ENCODE results near the gene FOXN1.
"Not testable (repeated sequence)": the region's sequence is repeated elsewhere in the genome, so short reads cannot be mapped to it uniquely, and the experiment has no call there.

Gene FOXN1

DNA sequence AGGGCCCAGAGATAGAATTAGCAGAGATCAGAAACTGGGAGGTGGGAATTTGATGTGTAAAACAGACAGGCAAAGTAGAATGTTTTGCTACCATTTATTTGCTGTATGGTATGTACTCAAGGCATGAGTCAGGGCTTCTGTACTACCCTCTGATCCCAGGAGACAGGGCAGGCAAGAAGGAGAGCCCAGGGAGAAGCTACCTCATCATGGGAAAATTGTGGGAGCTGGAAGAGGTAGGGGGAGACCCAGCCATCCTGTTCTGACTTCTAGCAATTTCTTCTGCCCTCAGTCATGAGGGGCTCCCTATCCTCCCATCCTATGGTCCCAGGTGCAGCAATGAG is 66.9 kb downstream of the FOXN1 start:
- ATAC-seq (replicated peaks; ENCODE audit: extremely low read depth, poor library complexity, severe bottlenecking) = no peak
- Mint-ChIP-seq H3K4me3 (no peak overlapping the region), H3K27me3 (no peaks in the 10 kb centered on the region), H3K9me3 (no peaks in the 10 kb centered on the region), H3K36me3 (ENCODE audit: insufficient read depth) (peaks cover 19% of the 10 kb centered on the region), H3K4me1 (peaks cover 52% of the 10 kb centered on the region), H3K27ac (ENCODE audit: low read depth) (no peak overlapping the region)
- DNase-seq (ENCODE audit: low spot score in 2 of 2) = no peak

DNA sequence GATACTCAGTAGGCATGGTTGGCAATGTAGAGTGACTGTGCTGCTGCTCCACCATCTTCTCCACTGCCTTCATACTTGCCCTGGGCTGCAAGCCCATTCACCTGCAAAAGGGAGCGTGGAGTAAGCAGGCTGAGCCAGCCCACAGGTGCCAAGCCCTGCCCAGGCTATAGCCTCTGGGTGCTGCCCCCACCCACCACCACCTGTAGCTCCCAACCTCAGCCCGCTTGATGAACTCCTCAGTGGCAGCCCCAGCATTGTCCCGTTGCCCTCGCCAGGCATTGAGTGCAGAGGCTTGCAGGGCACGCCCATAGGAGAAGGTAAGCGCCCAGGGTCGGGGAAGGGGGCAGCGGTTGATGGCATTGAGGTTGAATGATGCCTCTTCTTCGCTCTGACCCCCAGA is 67.4 kb downstream of the FOXN1 start:
- ATAC-seq (replicated peaks; ENCODE audit: extremely low read depth, poor library complexity, severe bottlenecking) = no peak
- Mint-ChIP-seq H3K9me3 (no peaks in the 10 kb centered on the region), H3K27ac (ENCODE audit: low read depth) (no peak overlapping the region), H3K4me1 (peaks cover 47% of the 10 kb centered on the region), H3K4me3 (no peak overlapping the region), H3K27me3 (no peaks in the 10 kb centered on the region), H3K36me3 (ENCODE audit: insufficient read depth) (peaks cover 19% of the 10 kb centered on the region)
- DNase-seq (ENCODE audit: low spot score in 2 of 2) = no peak

DNA sequence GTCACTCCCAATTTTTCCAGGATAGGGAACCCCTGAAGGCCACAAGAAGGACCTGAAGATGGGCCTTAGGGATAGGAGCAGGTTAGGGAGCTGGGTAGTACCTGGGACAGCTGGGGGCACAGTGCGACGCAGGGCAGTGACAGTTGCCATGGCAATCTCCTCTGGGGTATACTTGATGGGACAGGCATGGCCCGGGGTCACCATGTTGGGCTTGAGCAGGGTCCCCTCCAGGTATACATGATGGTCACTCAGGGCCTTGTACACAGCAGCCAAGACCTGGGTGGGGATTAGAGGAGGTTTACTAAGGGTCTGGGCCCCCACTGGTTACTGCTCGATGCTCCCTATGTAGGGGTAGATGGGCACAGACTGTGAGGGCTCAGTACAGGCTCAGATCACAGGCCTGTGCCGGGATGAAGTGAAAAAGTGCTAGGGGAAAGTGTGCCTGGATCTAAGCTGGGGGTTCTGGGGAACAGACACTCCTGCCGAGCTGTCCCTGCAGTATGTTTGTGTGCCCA is 67.9 kb downstream of the FOXN1 start:
- Mint-ChIP-seq H3K4me1 (peaks cover 45% of the 10 kb centered on the region), H3K4me3 (no peak overlapping the region), H3K36me3 (ENCODE audit: insufficient read depth) (peaks cover 14% of the 10 kb centered on the region), H3K9me3 (no peaks in the 10 kb centered on the region), H3K27me3 (no peaks in the 10 kb centered on the region), H3K27ac (ENCODE audit: low read depth) (no peak overlapping the region)
- ATAC-seq (replicated peaks; ENCODE audit: extremely low read depth, poor library complexity, severe bottlenecking) = no peak
- DNase-seq (ENCODE audit: low spot score in 2 of 2) = no peak

DNA sequence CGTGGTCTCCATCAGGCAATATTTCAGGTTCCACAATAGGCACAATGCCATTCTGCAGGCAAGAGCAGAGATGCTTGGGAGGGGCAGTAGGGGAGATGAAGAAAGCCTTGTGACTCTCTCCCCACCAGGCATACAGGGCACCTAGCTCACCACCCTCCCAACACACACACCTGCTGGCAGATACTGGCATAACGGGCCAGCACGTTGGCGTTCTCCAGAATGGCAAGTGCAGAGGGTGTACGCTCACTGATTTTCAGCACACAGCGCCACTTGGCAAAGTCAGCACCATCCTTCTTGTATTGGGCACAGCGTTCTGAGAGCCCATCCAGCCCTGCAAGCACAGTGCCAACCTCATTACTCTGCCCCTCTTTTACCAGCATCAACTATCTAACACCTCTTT is 68.4 kb downstream of the FOXN1 start:
- H3K36me3 Mint-ChIP-seq (ENCODE audit: insufficient read depth) = peaks cover 12% of the 10 kb centered on the region
- H3K27ac Mint-ChIP-seq (ENCODE audit: low read depth) = no peak overlapping the region
- no peak for DNase-seq (ENCODE audit: low spot score in 2 of 2)
- no peaks in the 10 kb centered on the region for H3K9me3 Mint-ChIP-seq
- H3K4me1 Mint-ChIP-seq = peaks cover 43% of the 10 kb centered on the region
- ATAC-seq (replicated peaks; ENCODE audit: extremely low read depth, poor library complexity, severe bottlenecking) = no peak
- no peak overlapping the region for H3K4me3 Mint-ChIP-seq
- no peaks in the 10 kb centered on the region for H3K27me3 Mint-ChIP-seq

DNA sequence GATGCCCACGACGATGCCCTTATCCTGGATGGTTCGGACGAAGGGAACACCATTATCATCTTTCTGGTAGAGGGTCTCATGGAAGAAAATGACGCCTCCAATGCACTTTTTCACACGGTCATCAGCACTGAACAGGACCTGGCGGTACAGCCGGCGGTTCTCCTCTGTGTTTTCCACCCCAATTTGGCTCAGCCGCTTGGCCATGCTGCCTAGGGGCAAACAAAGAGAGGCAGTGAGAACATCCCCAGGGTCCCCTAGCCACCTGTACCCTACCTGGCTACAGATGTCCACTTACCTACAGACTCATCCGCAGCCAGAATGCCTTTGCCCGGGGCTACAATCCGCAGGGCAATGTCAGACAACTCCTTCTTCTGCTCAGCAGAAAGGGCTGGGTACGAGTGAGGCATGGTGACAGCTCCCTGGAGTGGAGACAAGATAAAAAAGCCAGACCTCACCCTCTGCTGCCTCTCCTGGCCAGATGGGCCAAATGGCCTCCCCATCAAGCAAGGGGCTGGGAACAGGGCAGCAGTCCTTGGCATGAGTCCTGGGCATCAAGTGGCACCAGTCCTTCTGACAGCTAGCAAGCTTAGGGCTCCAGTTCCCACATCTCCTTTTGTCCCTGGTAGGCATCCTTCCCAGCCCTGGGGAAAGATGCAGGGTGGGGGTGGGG is 69.1 kb downstream of the FOXN1 start:
- ATAC-seq (replicated peaks; ENCODE audit: extremely low read depth, poor library complexity, severe bottlenecking) (no peak), DNase-seq (ENCODE audit: low spot score in 2 of 2) (no peak)
- H3K27ac Mint-ChIP-seq (ENCODE audit: low read depth) = no peak overlapping the region
- H3K9me3 Mint-ChIP-seq = no peaks in the 10 kb centered on the region
- H3K27me3 Mint-ChIP-seq = no peaks in the 10 kb centered on the region
- H3K4me3 Mint-ChIP-seq = no peak overlapping the region
- H3K4me1 Mint-ChIP-seq = peaks cover 36% of the 10 kb centered on the region
- peaks cover 8% of the 10 kb centered on the region for H3K36me3 Mint-ChIP-seq (ENCODE audit: insufficient read depth)

- peak overlapping the region; percentile 80 for H3K27ac Mint-ChIP-seq (ENCODE audit: low read depth)
- not testable (repeated sequence) for DNase-seq (ENCODE audit: low spot score in 2 of 2); H3K36me3 Mint-ChIP-seq (ENCODE audit: insufficient read depth); H3K27me3 Mint-ChIP-seq; ATAC-seq (replicated peaks; ENCODE audit: extremely low read depth, poor library complexity, severe bottlenecking); H3K9me3 Mint-ChIP-seq
- peaks cover 31% of the 10 kb centered on the region for H3K4me1 Mint-ChIP-seq
- H3K4me3 Mint-ChIP-seq = peak overlapping the region; percentile 82
Observed at GRCh38 chr17:28576016-28576415, 69.9 kb downstream of the FOXN1 start.

GRCh38 chr17:28576758-28577465 is 70.8 kb downstream of the FOXN1 start, which contains the start of gene ALDOC:
TSS of gene ALDOC (minus strand) at chr17:28576895. CDS start at chr17:28575532, 1,363 bp downstream.
- H3K4me3 Mint-ChIP-seq = peak within 1 kb of the TSS; percentile 82
- H3K4me1 Mint-ChIP-seq = peaks cover 27% of the 10 kb centered on the region
- peak; percentile 95 to 96 for DNase-seq (ENCODE audit: low spot score in 2 of 2)
- peaks cover 4% of the 10 kb centered on the region for H3K36me3 Mint-ChIP-seq (ENCODE audit: insufficient read depth)
- ATAC-seq (replicated peaks; ENCODE audit: extremely low read depth, poor library complexity, severe bottlenecking) = peak; percentile 96
- no peaks in the 10 kb centered on the region for H3K9me3 Mint-ChIP-seq
- H3K27me3 Mint-ChIP-seq = no peaks in the 10 kb centered on the region
- H3K27ac Mint-ChIP-seq (ENCODE audit: low read depth) = peak within 1 kb of the TSS; percentile 80

GRCh38 chr17:28577466-28577824 is 71.3 kb downstream of the FOXN1 start:
- ATAC-seq (replicated peaks; ENCODE audit: extremely low read depth, poor library complexity, severe bottlenecking) = no peak
- H3K36me3 Mint-ChIP-seq (ENCODE audit: insufficient read depth) = peaks cover 2% of the 10 kb centered on the region

DNA sequence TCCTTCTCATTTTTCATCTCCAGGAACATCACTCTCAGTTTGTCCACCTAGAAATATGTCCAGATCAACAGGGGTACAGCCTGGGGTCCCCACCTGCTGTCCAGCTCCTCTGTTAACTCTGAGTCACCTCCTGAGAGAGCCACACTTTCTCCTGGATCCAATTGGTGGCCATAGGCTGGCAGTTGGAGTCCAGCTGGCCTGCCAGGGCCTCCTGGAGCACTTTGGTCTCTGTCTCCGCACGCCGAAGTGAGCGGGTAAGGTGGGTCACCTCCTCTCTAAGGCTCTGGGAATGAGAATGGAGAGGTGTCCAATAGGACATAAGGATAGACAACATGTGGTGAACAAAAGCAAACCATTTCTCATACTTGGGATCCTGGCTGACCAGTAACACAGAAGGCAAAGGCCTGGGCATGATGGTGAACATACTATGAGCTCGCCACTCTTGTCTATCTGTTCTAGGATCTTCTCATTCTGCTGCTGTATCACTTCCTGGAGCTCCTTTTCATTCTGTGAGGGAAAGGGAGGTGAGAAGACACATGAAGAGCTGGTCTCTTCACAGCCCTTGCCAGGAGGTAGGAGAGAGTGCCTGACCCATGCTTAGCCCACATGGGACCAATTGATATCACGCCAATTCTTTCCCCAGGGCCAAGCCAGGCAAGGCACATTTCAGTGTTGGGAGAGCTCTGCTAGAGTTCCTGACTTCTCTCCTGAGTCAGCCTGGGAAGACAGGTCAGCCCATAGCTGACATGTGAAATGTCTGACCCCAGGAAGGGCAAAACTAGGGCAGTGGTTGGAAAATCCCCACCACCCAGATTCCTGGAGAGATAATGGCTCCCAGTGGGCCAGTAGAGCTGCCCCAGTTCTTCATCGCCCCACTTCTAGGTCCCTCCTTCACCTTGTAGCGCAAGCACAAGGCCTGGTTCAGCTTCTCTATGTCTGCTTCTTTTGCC is 72.4 kb downstream of the FOXN1 start:
- ATAC-seq (replicated peaks; ENCODE audit: extremely low read depth, poor library complexity, severe bottlenecking) = no peak
- Mint-ChIP-seq H3K27me3 (no peaks in the 10 kb centered on the region), H3K36me3 (ENCODE audit: insufficient read depth) (no peaks in the 10 kb centered on the region), H3K27ac (ENCODE audit: low read depth) (no peak overlapping the region), H3K9me3 (no peaks in the 10 kb centered on the region), H3K4me3 (no peak overlapping the region), H3K4me1 (peaks cover 13% of the 10 kb centered on the region)
- no peak for DNase-seq (ENCODE audit: low spot score in 2 of 2)

More at GRCh38 chr17:28577466-28577824, 71.3 kb downstream of the FOXN1 start:
- DNase-seq (ENCODE audit: low spot score in 2 of 2) = no peak
- H3K27me3 Mint-ChIP-seq = no peaks in the 10 kb centered on the region
- no peaks in the 10 kb centered on the region for H3K9me3 Mint-ChIP-seq
- H3K27ac Mint-ChIP-seq (ENCODE audit: low read depth) = no peak overlapping the region
- H3K4me1 Mint-ChIP-seq = peaks cover 22% of the 10 kb centered on the region
- H3K4me3 Mint-ChIP-seq = no peak overlapping the region

GRCh38 chr17:28579526-28579925 is 73.4 kb downstream of the FOXN1 start:
- no peaks in the 10 kb centered on the region for H3K9me3 Mint-ChIP-seq
- H3K4me3 Mint-ChIP-seq = no peak overlapping the region
- H3K36me3 Mint-ChIP-seq (ENCODE audit: insufficient read depth) = no peaks in the 10 kb centered on the region
- H3K27me3 Mint-ChIP-seq = no peaks in the 10 kb centered on the region
- no peak overlapping the region for H3K27ac Mint-ChIP-seq (ENCODE audit: low read depth)
- H3K4me1 Mint-ChIP-seq = peaks cover 13% of the 10 kb centered on the region
- DNase-seq (ENCODE audit: low spot score in 2 of 2) = no peak
- no peak for ATAC-seq (replicated peaks; ENCODE audit: extremely low read depth, poor library complexity, severe bottlenecking)

DNA sequence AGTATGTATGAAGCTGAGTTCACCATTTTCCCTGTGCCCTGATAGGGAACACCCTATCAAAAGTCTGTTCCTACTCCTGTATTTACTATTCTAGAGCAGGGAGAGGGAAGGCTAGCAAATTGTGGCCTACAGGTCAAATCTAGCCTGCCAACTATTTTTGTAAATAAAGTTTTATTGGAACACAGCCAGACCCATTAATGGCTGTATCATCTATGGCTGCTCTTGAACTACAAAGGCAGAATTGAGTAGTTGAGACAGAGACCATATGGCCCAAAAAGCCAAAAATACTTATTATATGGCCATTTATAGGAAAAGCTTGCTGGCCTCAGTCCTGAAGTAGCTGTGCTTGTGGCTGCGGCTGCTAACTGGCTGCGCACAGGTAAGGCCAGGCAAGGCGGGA is 74.8 kb downstream of the FOXN1 start:
- Mint-ChIP-seq H3K4me3 (no peak overlapping the region), H3K27me3 (no peaks in the 10 kb centered on the region), H3K9me3 (no peaks in the 10 kb centered on the region), H3K4me1 (peaks cover 11% of the 10 kb centered on the region), H3K27ac (ENCODE audit: low read depth) (no peak overlapping the region), H3K36me3 (ENCODE audit: insufficient read depth) (no peaks in the 10 kb centered on the region)
- ATAC-seq (replicated peaks; ENCODE audit: extremely low read depth, poor library complexity, severe bottlenecking) (no peak), DNase-seq (ENCODE audit: low spot score in 2 of 2) (no peak)

DNA sequence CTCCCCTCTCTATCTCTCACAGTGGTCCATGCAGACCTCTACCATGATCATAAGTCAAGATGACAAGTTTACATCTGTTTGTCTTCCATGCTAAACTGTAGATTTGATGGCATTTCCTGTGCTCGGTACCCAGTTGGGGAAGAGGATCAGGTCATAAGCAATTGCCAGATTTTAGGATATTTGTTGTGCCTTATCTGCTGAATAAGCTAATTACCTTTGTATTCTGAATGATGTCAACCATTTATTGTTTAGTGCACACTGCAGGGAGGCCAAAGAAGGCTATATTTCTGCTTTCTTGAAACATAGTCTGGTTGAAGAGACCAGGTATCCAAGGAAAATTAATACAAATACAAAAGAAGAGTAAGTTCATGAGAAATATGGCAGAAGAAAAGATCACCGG is 76.4 kb downstream of the FOXN1 start:
- Mint-ChIP-seq H3K4me3 (no peak overlapping the region), H3K4me1 (no peaks in the 10 kb centered on the region), H3K9me3 (no peaks in the 10 kb centered on the region), H3K27ac (ENCODE audit: low read depth) (no peak overlapping the region), H3K36me3 (ENCODE audit: insufficient read depth) (peaks cover 1% of the 10 kb centered on the region), H3K27me3 (no peaks in the 10 kb centered on the region)
- no peak for DNase-seq (ENCODE audit: low spot score in 2 of 2)
- ATAC-seq (replicated peaks; ENCODE audit: extremely low read depth, poor library complexity, severe bottlenecking) = no peak

All from central memory CD8-positive, alpha-beta T cell (primary cell).